SKM-1 (cell line): Measurements from ENCODE around the gene COA8.
"Not testable (repeated sequence)": the region's sequence is repeated elsewhere in the genome, so short reads cannot be mapped to it uniquely, and the experiment has no call there.

Experiments
- DNase-seq: peaks from one replicate; lab custom pipeline; 2025; ENCODE audit not compliant: unreplicated experiment; lab: John Stamatoyannopoulos, UW

Gene COA8

GRCh38 chr14:103568952-103569351 is 6.2 kb downstream of the COA8 start:
- DNase-seq = no peak

- DNase-seq = no peak
Measured at GRCh38 chr14:103569408-103569807, 6.6 kb downstream of the COA8 start.

GRCh38 chr14:103574104-103574503 is 11.3 kb downstream of the COA8 start:
- DNase-seq = no peak

GRCh38 chr14:103574707-103575285 is 12.0 kb downstream of the COA8 start:
- DNase-seq = no peak

- no peak for DNase-seq
Measured at GRCh38 chr14:103576371-103577024, 13.7 kb downstream of the COA8 start.

GRCh38 chr14:103578401-103579075 is 15.8 kb downstream of the COA8 start:
- no peak for DNase-seq

GRCh38 chr14:103581206-103581605 is 18.4 kb downstream of the COA8 start:
- no peak for DNase-seq

- no peak for DNase-seq
Measured at GRCh38 chr14:103581954-103582703, 19.4 kb downstream of the COA8 start.

GRCh38 chr14:103584326-103584915 is 21.7 kb downstream of the COA8 start:
- no peak for DNase-seq

GRCh38 chr14:103593577-103593976 is 30.8 kb downstream of the COA8 start:
- DNase-seq = no peak

GRCh38 chr14:103594265-103594664 is 31.5 kb downstream of the COA8 start:
- no peak for DNase-seq

GRCh38 chr14:103597623-103598377 is 35.0 kb downstream of the COA8 start:
- DNase-seq = no peak

GRCh38 chr14:103600503-103600902 is 37.7 kb downstream of the COA8 start:
- DNase-seq = no peak

GRCh38 chr14:103604620-103605019 is 41.9 kb downstream of the COA8 start:
- DNase-seq = no peak

- DNase-seq = peak; percentile 14
Measured at GRCh38 chr14:103606963-103607668, 44.4 kb downstream of the COA8 start.

GRCh38 chr14:103607822-103608221 is 45.1 kb downstream of the COA8 start:
- DNase-seq = no peak

- DNase-seq = not testable (repeated sequence)
Measured at GRCh38 chr14:103609081-103609480, 46.3 kb downstream of the COA8 start.

- DNase-seq = no peak
Measured at GRCh38 chr14:103611215-103611614, 48.5 kb downstream of the COA8 start.

- no peak for DNase-seq
Measured at GRCh38 chr14:103613517-103613916, 50.8 kb downstream of the COA8 start.
